Caco-2 (cell line): Measurements from ENCODE around the gene GBP1. TPM values are rescaled to one million over a fixed set of nuclear protein-coding genes. Genes with fewer than 3 reads are reported as not detected.

Experiments
- BruUV-seq: library from RNA; stranded (reverse); fragments of 400-500 nt; replicated peaks from 2 replicates; lab custom pipeline; 2021; lab: Mats Ljungman, UMichigan
- CTCF ChIA-PET: fragments of 300-600 bp; sonication (Branson Sonifier 250); formaldehyde crosslinking; loops from one replicate; lab custom pipeline; 2022; ENCODE audit warnings: antibody characterized with exemption; lab: Charles Lee
- POLR2A ChIA-PET: fragments of 300-600 bp; sonication (Branson Sonifier 250); formaldehyde crosslinking; loops from one replicate; lab custom pipeline; 2022; ENCODE audit warnings: antibody characterized with exemption; lab: Charles Lee
- DNase-seq, 2 experiments: peaks; one replicate each; pipeline versions ENCODE4 v3.0.0 to v3.0.0-alpha.2; 2020 to 2022
- H3K27me3 ChIP-seq: replicated peaks from 2 replicates; pipeline ENCODE4 v1.6.0; 2011; ENCODE audit warnings: low read length; ENCODE audit not compliant: control insufficient read depth, insufficient read depth
- H3K36me3 ChIP-seq: 2 replicates; pipeline ENCODE4 v1.5.1; 2011; ENCODE audit warnings: low read length; ENCODE audit not compliant: control insufficient read depth, insufficient read depth
- H3K4me1 ChIP-seq: fragments of 250-450 bp; sonication (Bioruptor Pico); 2 replicates; pipeline ENCODE4 v1.5.1; 2020; ENCODE audit warnings: mild to moderate bottlenecking
- H3K4me3 ChIP-seq: 2 replicates; pipeline ENCODE4 v1.5.1; 2011; ENCODE audit warnings: low read depth, mild to moderate bottlenecking, control low read depth, low read length
- H3K9me3 ChIP-seq: fragments of 250-450 bp; sonication (Bioruptor Pico); 2 replicates; pipeline ENCODE4 v1.5.1; 2020; ENCODE audit warnings: mild to moderate bottlenecking, moderate library complexity
- H3K27ac Mint-ChIP-seq: one replicate; pipeline ENCODE4 v1.8.0; 2022; ENCODE audit warnings: mixed read lengths; ENCODE audit not compliant: unreplicated experiment
- H3K27me3 Mint-ChIP-seq: one replicate; pipeline ENCODE4 v1.8.0; 2022; ENCODE audit warnings: mixed read lengths; ENCODE audit not compliant: insufficient read depth, unreplicated experiment
- H3K36me3 Mint-ChIP-seq: one replicate; pipeline ENCODE4 v1.8.0; 2022; ENCODE audit warnings: mild to moderate bottlenecking, mixed read lengths; ENCODE audit not compliant: insufficient read depth, unreplicated experiment
- H3K4me1 Mint-ChIP-seq: one replicate; pipeline ENCODE4 v1.8.0; 2022; ENCODE audit warnings: low read depth, mixed read lengths; ENCODE audit not compliant: unreplicated experiment
- H3K4me3 Mint-ChIP-seq: one replicate; pipeline ENCODE4 v1.8.0; 2022; ENCODE audit warnings: mild to moderate bottlenecking, moderate library complexity, mixed read lengths; ENCODE audit not compliant: unreplicated experiment
- H3K9me3 Mint-ChIP-seq: one replicate; pipeline ENCODE4 v1.8.0; 2022; ENCODE audit warnings: mixed read lengths; ENCODE audit not compliant: unreplicated experiment
- CTCF ChIP-seq, 2 experiments: fragments of 200-600 bp in 1 of 2; IDR thresholded peaks; 1 replicate in 1 of 2; 2 replicates in 1 of 2; pipeline versions ENCODE4 v1.5.1 to v1.8.0; 2011 to 2022; ENCODE audit warnings: antibody characterized with exemption in 1 of 2, control low read depth in 1 of 2, inconsistent platforms in 1 of 2, low read depth in 1 of 2, low read length in 1 of 2, mild to moderate bottlenecking in 1 of 2, moderate library complexity in 1 of 2; ENCODE audit not compliant: insufficient read depth in 1 of 2, severe bottlenecking in 1 of 2, unreplicated experiment in 1 of 2
- intact Hi-C: fragments of 100-400 bp; cut with micrococcal nuclease; formaldehyde crosslinking; loops from one replicate; pipeline ENCODE4 v1.10.0; 2022; ENCODE audit not compliant: unreplicated experiment
- total RNA-seq: library from RNA; stranded (reverse); gene quantifications from 2 replicates; pipeline ENCODE4 v1.2.3, GENCODE V29; 2022

Gene GBP1
- total RNA-seq, 1 experiment from 2014 or later = 0.36 TPM

GRCh38 chr1:89089962-89090361 lies 25.0 kb upstream of the GBP1 start:
- Mint-ChIP-seq H3K36me3 (no peaks in the 10 kb centered on the region), H3K4me3 (no peak overlapping the region), H3K4me1 (no peaks in the 10 kb centered on the region), H3K27ac (no peak overlapping the region), H3K9me3 (no peaks in the 10 kb centered on the region), H3K27me3 (no peaks in the 10 kb centered on the region)
- no peak for TF ChIP-seq CTCF (IDR thresholded peaks at IDR 0.05; ENCODE audit: insufficient read depth in 1 of 2, low read depth in 1 of 2, low read length in 1 of 2, severe bottlenecking in 1 of 2, unreplicated experiment in 1 of 2)
- DNase-seq = no peak
- Histone ChIP-seq H3K4me1 (peaks cover 6% of the 10 kb centered on the region; the same call in 1 of the 2 replicates), H3K4me3 (no peak overlapping the region), H3K9me3 (no peaks in the 10 kb centered on the region), H3K27me3 (no peaks in the 10 kb centered on the region), H3K36me3 (no peaks in the 10 kb centered on the region)
- ChIA-PET CTCF (no interaction called here), POLR2A (no interaction called here)
- BruUV-seq = no TSS peak
- intact Hi-C loops = no loop called here

- no TSS peak for BruUV-seq
- Mint-ChIP-seq H3K4me1 (no peaks in the 10 kb centered on the region), H3K4me3 (no peak overlapping the region), H3K36me3 (no peaks in the 10 kb centered on the region), H3K9me3 (no peaks in the 10 kb centered on the region), H3K27me3 (no peaks in the 10 kb centered on the region), H3K27ac (no peak overlapping the region)
- no peak for DNase-seq
- Histone ChIP-seq H3K27me3 (no peaks in the 10 kb centered on the region), H3K4me3 (no peak overlapping the region), H3K9me3 (no peaks in the 10 kb centered on the region), H3K36me3 (no peaks in the 10 kb centered on the region), H3K4me1 (peaks cover 6% of the 10 kb centered on the region; the same call in 1 of the 2 replicates)
- CTCF ChIA-PET = no interaction called here
- no peak for TF ChIP-seq CTCF (IDR thresholded peaks at IDR 0.05; ENCODE audit: insufficient read depth in 1 of 2, low read depth in 1 of 2, low read length in 1 of 2, severe bottlenecking in 1 of 2, unreplicated experiment in 1 of 2)
- intact Hi-C loops = no loop called here
- POLR2A ChIA-PET = no interaction called here
Measured at GRCh38 chr1:89088572-89088971, 23.6 kb upstream of the GBP1 start.

- Histone ChIP-seq H3K36me3 (no peaks in the 10 kb centered on the region), H3K4me1 (peaks cover 6% of the 10 kb centered on the region; the same call in 1 of the 2 replicates), H3K4me3 (no peak overlapping the region), H3K27me3 (no peaks in the 10 kb centered on the region), H3K9me3 (no peaks in the 10 kb centered on the region)
- Mint-ChIP-seq H3K27ac (no peak overlapping the region), H3K36me3 (no peaks in the 10 kb centered on the region), H3K9me3 (peaks cover under 1% of the 10 kb centered on the region), H3K4me3 (no peak overlapping the region), H3K4me1 (no peaks in the 10 kb centered on the region), H3K27me3 (no peaks in the 10 kb centered on the region)
- TF ChIP-seq CTCF (IDR thresholded peaks at IDR 0.05; ENCODE audit: insufficient read depth in 1 of 2, low read depth in 1 of 2, low read length in 1 of 2, severe bottlenecking in 1 of 2, unreplicated experiment in 1 of 2) = no peak
- ChIA-PET POLR2A (no interaction called here), CTCF (no interaction called here)
- intact Hi-C loops = loop anchor here (2.0 kb wide), 1 partner anchor 368 kb away; no protein-coding TSS in a partner anchor
- BruUV-seq = no TSS peak
- no peak for DNase-seq
Measured at GRCh38 chr1:89087241-89087640, 22.2 kb upstream of the GBP1 start.
